SIG-M5 treated with dmso at 0.1 percent for 504 hours (cell line): Measurements from ENCODE around the gene TAF1B.
A peak's percentile ranks its signal among the peaks of the same experiment; 100 is the strongest.
"Not testable (repeated sequence)": the region's sequence is repeated elsewhere in the genome, so short reads cannot be mapped to it uniquely, and the experiment has no call there.

ENCODE experiments used
- DNase-seq: peaks from one replicate; lab custom pipeline; 2025; ENCODE audit not compliant: unreplicated experiment; lab: John Stamatoyannopoulos, UW

Gene TAF1B

GRCh38 chr2:9879455-9880194 is 36.4 kb downstream of the TAF1B start:
- DNase-seq, result no peak

DNA sequence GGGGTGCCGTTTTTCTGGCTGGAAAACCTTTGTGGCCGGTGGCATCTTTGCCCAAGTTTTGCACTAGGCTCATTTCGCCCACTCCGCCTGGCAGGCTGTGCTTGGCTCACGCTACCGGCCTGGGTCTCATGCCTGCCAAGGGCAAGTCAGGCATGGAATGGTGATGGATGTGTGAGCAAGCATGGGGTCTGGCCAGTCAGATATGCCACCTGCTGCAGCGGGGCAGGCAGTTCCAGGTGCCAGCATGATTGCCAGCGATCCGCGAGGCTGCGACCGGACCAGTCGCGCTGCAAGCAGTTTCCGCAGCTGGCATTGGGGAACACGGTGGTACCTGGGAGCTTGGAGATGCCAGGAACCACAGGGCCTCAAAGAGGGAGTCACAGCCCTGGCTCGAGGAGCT is 40.6 kb downstream of the TAF1B start:
- DNase-seq, result no peak

DNA sequence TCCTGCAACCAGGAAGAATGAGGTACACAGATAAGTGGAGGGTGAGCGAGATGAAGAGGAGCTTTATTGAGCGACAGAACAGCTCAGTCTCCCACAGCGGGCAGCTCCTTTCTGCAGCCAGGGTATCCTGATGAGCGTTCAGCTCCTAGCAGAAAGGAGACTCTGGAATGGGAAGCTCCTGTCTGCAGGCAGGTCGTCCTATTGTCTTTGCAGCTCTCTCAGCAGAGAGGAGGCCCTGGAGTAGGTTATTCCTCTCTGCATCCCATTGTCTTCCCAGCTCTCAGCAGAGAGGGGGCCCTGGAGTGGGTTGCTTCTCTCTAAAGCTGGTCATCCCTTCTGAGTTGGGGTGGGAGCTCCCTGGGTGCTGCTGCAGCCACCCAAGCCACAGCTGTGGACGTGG is 41.2 kb downstream of the TAF1B start:
- no peak for DNase-seq

DNA sequence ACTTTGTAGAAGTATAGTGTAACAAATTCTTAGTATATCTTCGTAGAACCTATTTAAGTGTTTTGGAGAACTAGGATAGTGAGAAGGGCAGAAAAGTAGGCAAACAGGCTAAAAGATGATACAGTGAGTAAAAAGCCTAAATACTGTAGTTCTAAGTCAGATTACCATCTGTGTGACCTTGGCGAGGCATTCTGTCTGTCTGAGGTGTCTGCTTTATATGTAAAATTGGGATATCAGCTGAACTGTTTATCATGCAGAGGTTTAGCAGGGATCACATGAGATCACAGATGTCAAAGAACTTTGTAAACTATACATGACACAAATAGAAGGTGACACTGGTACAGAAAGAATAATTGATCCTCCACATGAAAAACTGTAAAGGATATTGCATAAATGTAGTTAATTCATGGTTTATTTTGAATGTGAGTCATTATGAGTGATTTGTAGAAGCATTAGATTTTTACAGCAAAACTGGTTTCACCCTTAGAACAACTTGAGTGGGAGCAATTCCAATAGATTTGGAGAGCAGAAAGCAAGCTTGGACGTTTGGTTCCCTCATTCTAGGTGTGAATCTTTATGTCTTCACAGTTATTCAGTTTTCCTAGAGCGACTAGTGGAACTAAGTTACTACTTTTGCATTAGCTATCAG is 41.9 kb downstream of the TAF1B start:
- no peak for DNase-seq

GRCh38 chr2:9887513-9887912 is 44.2 kb downstream of the TAF1B start:
- DNase-seq, result no peak

- DNase-seq, result peak; percentile 39
Measured at GRCh38 chr2:9889812-9890261, 46.6 kb downstream of the TAF1B start.

GRCh38 chr2:9892236-9892635 is 49.0 kb downstream of the TAF1B start:
- no peak for DNase-seq

DNA sequence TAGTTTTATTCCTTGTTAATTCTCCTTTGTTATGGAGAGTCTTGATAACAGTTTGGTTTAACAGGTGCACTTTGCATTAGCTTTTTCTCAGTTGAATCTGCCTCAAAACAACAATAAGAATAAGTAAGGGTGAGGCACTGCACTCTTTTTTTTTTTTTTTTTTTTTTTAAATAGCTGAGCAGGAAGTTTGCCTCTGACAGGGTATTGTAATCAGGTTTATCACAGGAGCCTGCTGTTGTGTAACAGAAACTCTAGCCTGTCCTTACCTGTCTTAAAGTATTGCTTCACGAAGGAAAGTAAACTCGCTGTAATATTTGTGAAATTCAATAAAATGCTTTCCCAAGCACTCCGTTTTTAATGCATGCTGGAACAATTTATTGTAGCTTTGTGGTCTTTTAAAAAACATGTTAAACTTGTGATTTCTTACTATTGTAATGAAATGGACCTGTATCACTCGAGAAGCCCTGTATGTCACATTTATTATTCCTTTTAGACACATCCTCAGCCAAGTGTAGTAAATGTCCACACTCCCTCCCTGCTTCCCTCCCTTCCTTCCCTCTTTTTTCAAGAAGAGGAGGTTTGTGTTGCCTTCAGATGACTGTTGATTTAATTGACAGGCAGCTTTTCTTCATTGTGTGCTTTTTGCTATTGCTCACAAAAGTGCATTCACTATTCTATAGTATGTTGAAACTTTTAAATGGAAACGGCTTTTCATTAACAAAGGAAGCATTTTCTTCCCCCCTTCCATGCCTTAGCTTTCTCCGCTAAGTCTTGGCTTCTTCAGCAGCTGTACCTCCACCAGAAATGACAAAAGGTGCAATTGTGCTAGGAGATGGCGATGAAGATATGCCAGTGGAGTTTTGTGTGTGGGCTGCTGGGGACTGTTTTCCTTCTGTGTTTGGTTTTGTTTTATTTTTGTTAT is 52.7 kb downstream of the TAF1B start:
- no peak for DNase-seq

DNA sequence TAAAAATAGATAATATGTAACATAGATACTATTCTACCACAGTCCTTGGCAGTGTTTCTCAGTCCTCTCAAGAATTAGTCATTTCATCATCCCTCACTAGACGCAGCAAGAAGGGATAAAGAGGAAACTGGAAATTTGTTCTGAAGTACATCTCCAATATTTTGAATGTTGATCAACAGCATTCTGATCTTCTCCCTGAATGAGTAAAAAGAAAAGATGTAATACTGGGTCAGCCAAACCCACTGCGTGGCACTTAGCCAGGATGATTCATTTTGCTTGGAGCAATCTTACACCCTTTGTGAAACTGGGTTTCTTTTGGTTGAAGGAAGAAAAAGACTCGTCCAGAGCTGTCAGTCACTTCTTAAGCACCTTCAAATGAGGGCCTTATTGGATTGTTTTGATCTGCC is 54.1 kb downstream of the TAF1B start:
- peak; percentile 63 for DNase-seq

- no peak for DNase-seq
Measured at GRCh38 chr2:9897846-9898245, 54.6 kb downstream of the TAF1B start.

DNA sequence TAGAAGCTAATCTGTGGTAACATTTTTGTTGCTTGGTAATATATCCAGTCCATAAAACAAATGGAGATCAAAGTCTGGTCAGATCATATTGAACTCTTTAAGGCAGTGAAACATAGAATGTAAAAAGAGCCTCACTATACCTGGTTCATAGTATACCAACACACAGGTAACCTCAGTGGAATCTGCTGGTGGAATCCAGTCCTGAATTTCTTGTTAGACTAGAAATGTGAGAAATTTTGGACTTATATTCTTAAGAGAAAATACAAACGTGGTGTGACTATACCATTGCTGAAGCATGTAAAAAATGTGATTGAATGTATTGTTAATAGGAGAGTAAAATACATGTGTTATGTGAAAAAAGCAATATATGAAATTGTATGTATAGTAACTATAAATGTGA is 62.1 kb downstream of the TAF1B start:
- DNase-seq, result peak; percentile 2

- DNase-seq, result no peak
Measured at GRCh38 chr2:9907402-9907801, 64.1 kb downstream of the TAF1B start.

GRCh38 chr2:9908639-9909038 is 65.4 kb downstream of the TAF1B start:
- no peak for DNase-seq

DNA sequence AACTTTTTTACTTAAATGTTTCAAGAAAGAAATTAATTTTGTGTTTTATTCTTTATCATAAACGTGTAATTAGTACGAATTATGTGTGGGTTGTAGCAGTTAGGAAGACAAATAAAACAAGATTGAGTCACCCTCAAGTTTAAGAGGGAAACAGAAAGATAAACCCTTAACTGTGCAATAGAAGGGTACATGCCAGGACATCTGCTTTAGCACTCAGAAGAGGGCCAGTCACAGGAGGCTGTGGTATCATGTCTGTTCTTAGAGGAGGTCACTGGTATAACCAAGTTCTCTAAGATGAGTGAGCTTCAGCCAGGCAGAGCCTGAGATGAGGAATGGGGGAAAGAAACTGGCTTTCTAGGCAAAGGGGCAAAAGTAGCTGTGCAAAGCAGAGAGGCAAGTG is 65.8 kb downstream of the TAF1B start:
- DNase-seq, result no peak

GRCh38 chr2:9910699-9911098 is 67.4 kb downstream of the TAF1B start:
- DNase-seq, result no peak

DNA sequence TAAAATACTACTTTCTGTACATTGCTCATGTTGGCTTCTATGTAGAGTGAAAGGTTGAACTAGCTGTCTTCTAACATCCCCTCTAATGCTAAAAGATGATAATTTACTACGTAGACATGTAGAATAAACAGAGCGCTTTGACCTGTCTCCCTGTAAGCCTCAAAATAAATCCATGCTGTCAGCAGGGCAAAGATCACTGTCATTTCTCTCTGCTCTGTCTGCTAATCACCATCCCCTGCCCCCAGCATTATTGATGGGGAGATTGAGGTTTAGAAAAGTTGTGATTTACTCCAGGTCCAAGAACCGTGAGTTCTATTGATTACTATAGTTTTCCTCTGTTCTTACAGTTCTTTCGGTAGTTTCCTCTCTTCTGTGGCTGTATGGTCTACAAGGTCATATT is 69.2 kb downstream of the TAF1B start:
- no peak for DNase-seq

DNA sequence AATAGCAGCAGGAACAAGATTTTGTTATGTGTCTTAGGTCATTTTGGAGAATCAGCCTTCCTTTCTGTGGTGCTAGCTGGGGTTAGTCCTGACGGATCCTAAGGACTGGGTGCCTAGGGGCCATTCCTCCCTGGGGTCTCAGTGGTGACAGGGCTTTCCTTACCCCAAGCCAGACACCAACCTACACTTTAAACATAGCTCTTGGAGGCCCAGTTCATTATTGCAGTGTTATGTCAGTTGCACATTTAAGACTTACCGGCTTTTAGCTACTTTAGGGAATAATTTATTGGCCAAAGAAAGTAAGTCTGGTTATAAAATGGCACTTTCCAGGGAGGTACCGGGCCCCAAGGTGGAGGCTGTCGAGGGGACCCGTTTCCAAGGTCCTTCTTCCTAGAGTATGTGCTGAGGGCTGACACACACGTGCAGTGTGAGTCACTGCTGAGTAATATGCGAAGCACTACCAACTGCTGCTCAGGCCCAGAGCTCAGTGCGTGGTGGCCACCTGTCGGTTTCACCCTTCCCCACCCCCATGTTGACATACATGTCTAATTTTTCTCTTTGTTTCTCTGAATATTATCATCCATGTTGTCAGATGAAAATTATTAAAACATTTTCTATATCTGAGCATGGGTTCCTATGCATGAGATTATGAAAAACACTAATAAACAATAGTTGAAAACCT is 71.3 kb downstream of the TAF1B start:
- DNase-seq, result no peak

GRCh38 chr2:9918275-9918674 is 75.0 kb downstream of the TAF1B start:
- DNase-seq, result no peak

DNA sequence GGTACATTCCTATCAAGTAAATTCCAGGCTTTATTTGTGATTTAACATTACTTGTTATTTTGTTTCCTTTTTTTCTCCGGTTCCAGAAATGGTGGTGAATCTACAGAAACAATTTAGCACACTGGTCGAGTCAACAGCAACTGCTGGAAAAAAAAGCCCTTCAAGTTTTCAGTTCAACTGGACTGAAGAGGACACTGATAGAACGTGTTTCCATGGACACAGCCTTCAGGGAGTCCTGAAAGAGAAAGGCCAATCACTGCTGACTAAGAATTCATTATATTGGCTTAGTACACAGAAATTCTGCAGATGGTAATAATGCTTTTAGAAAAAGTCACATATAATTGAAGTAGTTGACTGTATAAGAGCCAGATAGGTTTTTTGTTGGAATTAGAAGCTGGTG is 76.2 kb downstream of the TAF1B start:
- no peak for DNase-seq

GRCh38 chr2:9927020-9927419 is 83.7 kb downstream of the TAF1B start:
- not testable (repeated sequence) for DNase-seq

DNA sequence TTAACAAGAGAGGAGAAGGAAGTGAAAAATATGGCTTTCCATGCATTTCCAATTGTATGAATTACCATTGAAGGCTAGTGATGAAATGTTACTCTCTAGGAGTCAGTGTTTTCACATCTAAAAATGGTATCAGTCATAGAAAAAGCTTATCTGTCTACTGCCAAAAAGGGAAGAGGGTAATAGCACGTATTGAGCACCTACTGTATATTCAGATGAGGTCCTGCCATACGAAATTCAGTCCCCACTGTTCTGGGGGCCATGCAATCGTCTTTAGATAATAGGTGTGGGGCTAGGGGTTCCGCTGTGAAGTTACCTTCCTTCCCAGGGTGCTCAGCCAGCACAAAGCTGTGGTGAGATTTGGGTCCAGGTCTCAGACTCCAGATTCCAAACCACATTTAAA is 94.0 kb downstream of the TAF1B start:
- DNase-seq, result no peak
